GM18907 (cell line): ENCODE results near the gene NRIP2.
"Not testable (repeated sequence)": the region's sequence is repeated elsewhere in the genome, so short reads cannot be mapped to it uniquely, and the experiment has no call there.

ENCODE experiments used
- ATAC-seq: cut with Tn5 transposase; IDR thresholded peaks from one replicate; pipeline ENCODE4 v1.9.1; 2021; ENCODE audit warnings: mild to moderate bottlenecking, moderate library complexity; ENCODE audit not compliant: unreplicated experiment

NRIP2 gene

GRCh38 chr12:2834581-2835491 lies at the start of gene NRIP2:
TSS of gene NRIP2 (minus strand) at chr12:2835035. CDS start at chr12:2834983, 52 bp downstream.
- ATAC-seq, result no peak

- no peak for ATAC-seq
Measured at GRCh38 chr12:2879853-2880252, 45.0 kb upstream of the NRIP2 start.

GRCh38 chr12:2877953-2878732 lies 43.3 kb upstream of the NRIP2 start:
- no peak for ATAC-seq

- peak; percentile 85 for ATAC-seq
Measured at GRCh38 chr12:2877047-2877952, 42.5 kb upstream of the NRIP2 start, which contains the start of the genes FOXM1 and RHNO1. TSS of gene FOXM1 (minus strand) at chr12:2877174. CDS start at chr12:2874478, 2,696 bp downstream. TSS of gene RHNO1 (plus strand) at chr12:2877223. CDS start at chr12:2885367, 8,144 bp downstream.

GRCh38 chr12:2876431-2877046 lies 41.7 kb upstream of the NRIP2 start:
- ATAC-seq, result peak; percentile 35

GRCh38 chr12:2868986-2869632 lies 34.3 kb upstream of the NRIP2 start:
- not testable (repeated sequence) for ATAC-seq

GRCh38 chr12:2864198-2864597 lies 29.4 kb upstream of the NRIP2 start:
- no peak for ATAC-seq

GRCh38 chr12:2863402-2863801 lies 28.6 kb upstream of the NRIP2 start:
- ATAC-seq, result not testable (repeated sequence)

- no peak for ATAC-seq
Measured at GRCh38 chr12:2862876-2863275, 28.0 kb upstream of the NRIP2 start.

- no peak for ATAC-seq
Measured at GRCh38 chr12:2860170-2860569, 25.3 kb upstream of the NRIP2 start.

- no peak for ATAC-seq
Measured at GRCh38 chr12:2858944-2859421, 24.1 kb upstream of the NRIP2 start.

- ATAC-seq, result no peak
Measured at GRCh38 chr12:2858334-2858733, 23.5 kb upstream of the NRIP2 start.

- no peak for ATAC-seq
Measured at GRCh38 chr12:2857576-2857975, 22.7 kb upstream of the NRIP2 start.

GRCh38 chr12:2857021-2857431 lies 22.2 kb upstream of the NRIP2 start, which contains the start of gene TEX52:
TSS of gene TEX52 (minus strand) at chr12:2857039. CDS start at chr12:2857026, 13 bp downstream.
- no peak for ATAC-seq

- ATAC-seq, result no peak
Measured at GRCh38 chr12:2856051-2856450, 21.2 kb upstream of the NRIP2 start.

- ATAC-seq, result no peak
Measured at GRCh38 chr12:2855546-2855945, 20.7 kb upstream of the NRIP2 start.

GRCh38 chr12:2854669-2855453 lies 20.0 kb upstream of the NRIP2 start:
- ATAC-seq, result no peak

- no peak for ATAC-seq
Measured at GRCh38 chr12:2853626-2854025, 18.8 kb upstream of the NRIP2 start.

GRCh38 chr12:2851931-2852330 lies 17.1 kb upstream of the NRIP2 start:
- no peak for ATAC-seq
